K562 (cell line): ENCODE data around the gene TLE6. TPM values are rescaled to one million over a fixed set of nuclear protein-coding genes. Genes with fewer than 3 reads are reported as not detected.

Experiments used
- ARID3B ChIP-seq: fragments of 250-450 bp; sonication (Bioruptor Pico); IDR thresholded peaks from 2 replicates; pipeline ENCODE4 v1.4.0; 2020; ENCODE audit warnings: borderline replicate concordance
- BCLAF1 ChIP-seq, 2 experiments: fragments of 450-650 bp in 1 of 2; IDR thresholded peaks; 2 replicates each; pipeline ENCODE4 v1.6.1; 2011 to 2017; ENCODE audit warnings: low read depth in 2 of 2, antibody characterized with exemption in 1 of 2, borderline replicate concordance in 1 of 2, low read length in 1 of 2, mild to moderate bottlenecking in 1 of 2, mixed read lengths in 1 of 2; ENCODE audit not compliant: control insufficient read depth in 1 of 2
- CHD7 ChIP-seq: fragments of 200-600 bp; sonication (generic); IDR thresholded peaks from one replicate; pipeline ENCODE4 v1.6.1; 2012; ENCODE audit warnings: mild to moderate bottlenecking, low read depth, low read length, inconsistent platforms
- VEZF1 ChIP-seq: fragments of 200-800 bp; sonication (Bioruptor generic); IDR thresholded peaks from 2 replicates; pipeline ENCODE4 v1.6.1; 2017; ENCODE audit warnings: missing genetic modification characterization, missing compliant biosample characterization
- ZFP91 ChIP-seq: sonication (generic); formaldehyde crosslinking; IDR thresholded peaks from 2 replicates; pipeline ENCODE4 v1.8.0; 2022; ENCODE audit warnings: mild to moderate bottlenecking, missing genetic modification reagents
- polyA plus RNA-seq, 8 experiments: library from polyadenylated mRNA; depleted of rRNA in 4 of 8; stranded (reverse) in 5 of 8; unstranded in 3 of 8; fragments of >200 nt; fragmentation: Nextera tagmentation in 2 of 8; fragmentation: Illumina TruSeq in 1 of 8; extraction: Ambion mirVana in 2 of 8; extraction: Trizol in 1 of 8; gene quantifications; 2 replicates each; pipeline versions ENCODE4 v1.2.1 to v1.2.3, GENCODE V29; 2011 to 2014; ENCODE audit warnings: inconsistent platforms in 1 of 8, missing spikeins in 1 of 8
- total RNA-seq, 7 experiments: library from RNA; depleted of rRNA in 6 of 7; stranded (reverse); fragments of >200 nt in 6 of 7; fragmentation: Illumina TruSeq in 2 of 7; extraction: Trizol in 2 of 7; gene quantifications; 2 replicates each; pipeline versions ENCODE4 v1.2.1 to v1.2.3, GENCODE V29; 2011 to 2021; ENCODE audit warnings: low replicate concordance in 1 of 7

The TLE6 gene
- total and polyA plus RNA-seq, 9 of the 15 experiments (the other 6 are each of a cell fraction or from before 2014, with no cell fraction given), result 1.1 to 6.1 (median 2.5) TPM

- no peak for TF ChIP-seq BCLAF1 (IDR thresholded peaks at IDR 0.05; ENCODE audit: borderline replicate concordance in 1 of 2, control insufficient read depth in 1 of 2, low read depth in 2 of 2, low read length in 1 of 2)
- no peak for TF ChIP-seq ARID3B
- TF ChIP-seq ZFP91 (CRISPR knock-in tag), result no peak
- no peak for TF ChIP-seq CHD7
- peak; percentile 59 for TF ChIP-seq VEZF1 (CRISPR knock-in tag)
These were observed 2.9 kb upstream of the TLE6 start (continued) for GRCh38 chr19:2974342-2975041.
